ENCODE results near the gene NUDT14.

The NUDT14 gene

GRCh38 chr14:105150368-105151083, 30.6 kb downstream of the NUDT14 start:
- H3K36me3 Mint-ChIP-seq = no peaks in the 10 kb centered on the region
- H3K27ac Mint-ChIP-seq = no peak overlapping the region
- H3K27me3 Mint-ChIP-seq = no peaks in the 10 kb centered on the region
- DNase-seq = no peak
- no peak for ATAC-seq (replicated peaks)
- H3K9me3 Mint-ChIP-seq = no peaks in the 10 kb centered on the region
- H3K4me3 Mint-ChIP-seq = no peak overlapping the region
- H3K4me1 Mint-ChIP-seq = peaks cover 0 to 3% of the 10 kb centered on the region in 2 donors

- ATAC-seq (replicated peaks) = no peak
Measured at GRCh38 chr14:105150026-105150367, 31.1 kb downstream of the NUDT14 start.

DNA sequence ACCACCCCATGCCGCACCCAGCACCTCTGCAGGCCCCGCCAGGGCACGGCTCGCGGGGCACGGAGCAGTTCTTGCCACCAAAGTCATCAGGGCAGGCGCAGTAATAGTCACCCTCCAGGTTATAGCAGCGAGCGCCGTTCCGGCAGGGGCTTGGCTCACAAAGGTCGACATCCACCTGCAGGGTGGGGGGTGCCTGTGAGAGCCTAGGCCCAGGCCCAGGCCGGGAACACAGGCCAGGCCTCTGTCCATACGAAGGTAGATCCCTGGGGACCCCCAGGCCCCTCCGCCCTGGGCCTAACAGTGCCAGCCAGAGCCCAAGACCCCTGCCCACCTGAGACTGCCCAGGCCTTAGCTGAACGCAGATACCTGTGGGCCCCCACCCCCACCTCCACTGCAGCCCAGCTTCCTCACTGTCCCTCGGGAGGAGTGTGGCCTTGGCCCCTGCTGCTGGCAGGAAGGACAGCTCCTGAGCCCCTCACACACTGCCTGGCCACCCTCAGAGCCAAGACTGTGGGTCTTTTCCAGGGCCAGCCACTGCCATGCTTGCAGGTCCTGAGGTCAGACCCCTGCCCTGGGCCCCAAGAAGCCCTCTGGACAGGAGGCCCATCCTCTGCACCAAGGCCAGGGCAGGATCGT, 31.8 kb downstream of the NUDT14 start:
- Mint-ChIP-seq H3K27ac (no peak overlapping the region), H3K27me3 (no peaks in the 10 kb centered on the region), H3K4me3 (no peak overlapping the region), H3K36me3 (no peaks in the 10 kb centered on the region), H3K4me1 (no peaks in the 10 kb centered on the region), H3K9me3 (no peaks in the 10 kb centered on the region)
- DNase-seq = no peak
- no peak for ATAC-seq (replicated peaks)

More at GRCh38 chr14:105150026-105150367, 31.1 kb downstream of the NUDT14 start:
- Mint-ChIP-seq H3K4me3 (no peak overlapping the region), H3K36me3 (no peaks in the 10 kb centered on the region), H3K9me3 (no peaks in the 10 kb centered on the region), H3K4me1 (peaks cover 0 to 3% of the 10 kb centered on the region in 2 donors), H3K27ac (no peak overlapping the region), H3K27me3 (no peaks in the 10 kb centered on the region)
- DNase-seq = no peak

- no peak overlapping the region for H3K27ac Mint-ChIP-seq
- H3K4me1 Mint-ChIP-seq = no peaks in the 10 kb centered on the region
- no peaks in the 10 kb centered on the region for H3K9me3 Mint-ChIP-seq
- no peak for DNase-seq
- no peak for ATAC-seq (replicated peaks)
- H3K27me3 Mint-ChIP-seq = no peaks in the 10 kb centered on the region
- H3K36me3 Mint-ChIP-seq = no peaks in the 10 kb centered on the region
- no peak overlapping the region for H3K4me3 Mint-ChIP-seq
Measured at GRCh38 chr14:105148604-105149145, 32.4 kb downstream of the NUDT14 start.

DNA sequence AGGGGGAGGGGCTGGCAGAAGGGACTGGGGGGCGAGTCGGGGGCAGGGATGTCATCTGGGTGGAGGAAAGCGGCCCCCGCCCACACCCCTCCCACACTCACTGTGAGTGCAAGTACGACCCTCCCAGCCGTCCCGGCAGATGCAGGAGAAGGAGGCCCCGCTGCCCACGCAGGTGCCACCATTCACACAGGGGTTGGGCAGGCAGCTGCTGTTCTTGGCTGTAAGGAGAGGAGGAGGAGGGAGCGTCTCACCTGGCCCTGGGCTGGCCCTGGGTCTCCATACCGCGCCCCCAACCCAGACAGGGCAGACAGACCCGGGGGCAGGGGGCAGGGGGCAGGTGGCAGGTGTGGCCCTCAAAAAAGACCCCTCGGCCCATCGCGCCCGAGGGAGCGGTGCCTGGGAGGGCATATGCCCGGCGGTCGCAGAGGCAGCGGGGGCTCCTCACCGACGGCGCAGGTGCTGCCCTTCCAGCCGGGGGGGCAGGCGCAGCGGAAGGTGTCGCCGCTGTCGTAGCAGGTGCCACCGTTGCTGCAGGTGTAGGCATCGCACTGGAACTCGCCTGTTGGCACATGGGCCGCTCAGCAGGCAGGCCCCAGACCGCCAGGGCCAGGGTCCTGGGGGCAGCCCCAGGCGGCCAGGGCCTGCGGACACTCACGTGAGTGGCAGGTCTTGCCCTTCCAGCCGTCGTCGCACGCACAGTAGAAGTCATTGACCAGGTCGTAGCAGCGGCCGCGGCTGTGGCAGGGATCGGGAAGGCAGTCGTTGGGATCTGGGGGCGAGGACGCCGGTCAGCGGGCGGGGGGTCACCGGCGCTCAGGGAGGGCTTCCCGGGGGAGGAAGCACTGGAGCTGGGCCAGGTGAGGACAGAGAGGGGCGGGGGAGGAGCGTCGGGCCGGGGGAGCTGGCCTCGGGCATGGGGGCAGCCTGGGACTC, 33.2 kb downstream of the NUDT14 start:
- ATAC-seq (replicated peaks) (no peak), DNase-seq (no peak)
- Mint-ChIP-seq H3K27ac (no peak overlapping the region), H3K36me3 (no peaks in the 10 kb centered on the region), H3K4me1 (no peaks in the 10 kb centered on the region), H3K4me3 (no peak overlapping the region), H3K27me3 (no peaks in the 10 kb centered on the region), H3K9me3 (no peaks in the 10 kb centered on the region)

GRCh38 chr14:105146976-105147635, 34.0 kb downstream of the NUDT14 start:
- Mint-ChIP-seq H3K27ac (no peak overlapping the region), H3K27me3 (no peaks in the 10 kb centered on the region), H3K36me3 (no peaks in the 10 kb centered on the region), H3K9me3 (no peaks in the 10 kb centered on the region), H3K4me3 (no peak overlapping the region), H3K4me1 (no peaks in the 10 kb centered on the region)
- DNase-seq (no peak), ATAC-seq (replicated peaks) (no peak)

GRCh38 chr14:105146181-105146975, 34.7 kb downstream of the NUDT14 start:
- DNase-seq = no peak
- H3K9me3 Mint-ChIP-seq = peaks cover 0 to 3% of the 10 kb centered on the region in 2 donors
- no peak for ATAC-seq (replicated peaks)
- H3K36me3 Mint-ChIP-seq = peaks cover 0 to 2% of the 10 kb centered on the region in 2 donors
- no peak overlapping the region for H3K27ac Mint-ChIP-seq
- H3K27me3 Mint-ChIP-seq = no peaks in the 10 kb centered on the region
- no peak overlapping the region for H3K4me3 Mint-ChIP-seq
- H3K4me1 Mint-ChIP-seq = no peaks in the 10 kb centered on the region

DNA sequence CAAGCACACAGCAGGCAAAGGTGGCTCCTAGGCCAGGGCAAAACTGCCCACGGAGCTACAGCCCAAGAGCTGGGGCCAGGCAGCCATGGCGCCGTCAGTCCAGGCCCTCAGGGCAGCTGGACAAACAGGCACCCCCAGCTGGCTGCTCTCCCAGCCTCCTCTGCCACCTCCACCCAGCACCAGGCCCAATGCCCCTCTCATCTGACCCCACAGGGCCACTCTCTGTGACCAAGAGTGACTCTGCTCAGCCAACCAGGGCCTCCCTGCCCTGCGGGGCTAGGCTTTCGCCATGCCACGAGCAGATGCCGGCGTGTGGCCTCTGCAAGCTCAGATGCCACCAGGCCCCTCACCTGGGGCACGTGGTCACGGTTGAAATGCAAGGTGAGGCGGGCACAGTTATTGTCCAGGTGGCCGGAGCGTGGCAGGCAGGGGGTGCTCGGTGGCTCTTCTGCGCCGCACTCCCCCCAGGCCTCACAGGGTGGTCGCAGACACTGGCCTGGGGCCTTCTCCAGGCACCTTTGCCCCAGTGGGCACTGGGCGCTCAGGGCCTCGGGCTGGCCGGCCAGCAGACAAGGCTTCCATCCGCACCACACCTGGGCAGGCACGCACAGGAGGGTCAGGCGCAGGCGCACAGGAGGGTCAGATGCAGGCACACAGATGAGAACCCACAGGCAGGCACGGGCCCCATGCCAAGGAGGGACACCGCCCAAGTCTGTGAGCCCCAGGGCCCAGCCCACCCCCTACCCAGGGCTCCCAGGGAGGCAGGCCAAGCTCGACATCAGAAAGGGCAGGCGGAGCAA, 35.5 kb downstream of the NUDT14 start:
- Mint-ChIP-seq H3K27me3 (no peaks in the 10 kb centered on the region), H3K27ac (no peak overlapping the region), H3K4me1 (no peaks in the 10 kb centered on the region), H3K36me3 (peaks cover 0 to 2% of the 10 kb centered on the region in 2 donors), H3K4me3 (no peak overlapping the region), H3K9me3 (peaks cover 0 to 5% of the 10 kb centered on the region in 2 donors)
- DNase-seq = no peak
- ATAC-seq (replicated peaks) = no peak

DNA sequence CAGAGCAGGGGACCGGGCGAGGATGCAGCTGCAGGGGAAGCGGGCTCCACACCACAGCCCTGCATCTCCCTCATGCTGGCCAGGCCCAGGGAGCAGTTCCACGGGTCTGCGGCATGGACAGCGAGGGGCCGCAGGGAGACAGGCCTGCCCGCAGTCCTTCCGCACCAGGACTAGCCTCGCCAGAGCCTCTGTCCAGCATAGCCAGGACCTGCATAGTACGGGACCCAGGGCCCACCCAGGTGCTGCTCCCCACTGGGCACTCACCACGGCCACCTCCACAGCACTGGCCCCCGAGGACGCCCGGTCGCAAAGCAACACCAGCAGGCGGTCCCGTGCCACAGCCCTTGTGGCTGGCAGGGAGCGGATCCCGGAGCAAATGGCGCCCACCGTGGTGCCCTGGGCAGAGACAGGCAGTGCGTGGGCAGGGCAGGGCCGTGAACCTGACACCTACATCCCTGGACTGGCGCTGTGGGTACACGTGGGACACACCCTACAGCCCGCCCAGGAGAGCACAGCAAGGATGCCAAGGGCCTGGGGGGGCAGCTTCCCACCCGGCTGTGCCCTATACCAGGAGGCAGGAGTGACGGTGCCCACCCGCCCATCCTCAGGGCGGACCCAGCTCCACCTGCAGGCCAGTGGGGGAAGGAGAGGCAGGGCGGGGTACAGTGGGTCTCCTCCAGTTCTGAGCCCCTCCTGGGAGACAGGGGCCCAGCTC, 36.3 kb downstream of the NUDT14 start:
- H3K4me3 Mint-ChIP-seq = no peak overlapping the region
- ATAC-seq (replicated peaks) = no peak

DNA sequence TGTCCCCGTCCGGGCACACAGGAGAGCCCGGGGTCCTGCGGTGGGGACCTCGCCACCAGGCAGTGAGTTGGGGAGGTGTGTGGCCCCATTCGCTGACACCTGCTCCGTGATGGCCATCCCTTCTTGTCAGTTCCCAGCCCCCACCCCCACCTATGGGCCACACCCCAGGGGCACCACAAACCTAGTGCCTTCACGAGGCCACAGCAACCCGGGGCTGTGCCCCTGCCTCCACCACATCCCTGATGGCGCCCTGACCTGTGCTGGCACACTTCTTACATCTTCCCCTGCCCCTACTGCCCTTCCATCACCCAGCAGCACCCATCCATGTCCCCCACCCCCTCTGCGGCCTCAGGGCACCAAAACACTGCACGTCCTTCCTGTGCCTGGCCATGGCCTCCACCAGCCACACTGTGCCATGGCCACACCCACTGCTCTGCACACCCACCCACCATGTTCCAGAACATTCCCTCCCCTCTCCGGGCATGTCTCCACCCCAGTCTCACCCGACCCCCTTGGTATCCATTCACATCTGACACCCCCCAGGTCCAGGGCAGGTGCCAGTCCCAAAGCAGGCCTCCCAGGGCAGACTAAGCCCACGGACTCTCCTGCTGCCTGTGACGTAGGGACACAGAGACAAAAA, 37.0 kb downstream of the NUDT14 start:
- H3K4me3 Mint-ChIP-seq = no peak overlapping the region
- peaks cover 4 to 12% of the 10 kb centered on the region in 2 donors for H3K9me3 Mint-ChIP-seq
- no peaks in the 10 kb centered on the region for H3K27me3 Mint-ChIP-seq
- DNase-seq (no peak), ATAC-seq (replicated peaks) (no peak)
- no peak overlapping the region for H3K27ac Mint-ChIP-seq
- H3K4me1 Mint-ChIP-seq = no peaks in the 10 kb centered on the region
- H3K36me3 Mint-ChIP-seq = peaks cover 2 to 4% of the 10 kb centered on the region in 2 donors

More for the DNA sequence above, 36.3 kb downstream of the NUDT14 start:
- H3K27ac Mint-ChIP-seq = no peak overlapping the region
- peaks cover 3 to 10% of the 10 kb centered on the region in 2 donors for H3K9me3 Mint-ChIP-seq
- no peak for DNase-seq
- H3K27me3 Mint-ChIP-seq = no peaks in the 10 kb centered on the region
- H3K36me3 Mint-ChIP-seq = peaks cover 2 to 4% of the 10 kb centered on the region in 2 donors
- H3K4me1 Mint-ChIP-seq = no peaks in the 10 kb centered on the region

- peaks cover 2 to 4% of the 10 kb centered on the region in 2 donors for H3K36me3 Mint-ChIP-seq
- ATAC-seq (replicated peaks) (no peak), DNase-seq (no peak)
- no peaks in the 10 kb centered on the region for H3K4me1 Mint-ChIP-seq
- H3K9me3 Mint-ChIP-seq = peaks cover 4 to 13% of the 10 kb centered on the region in 2 donors
- H3K27ac Mint-ChIP-seq = no peak overlapping the region
- H3K4me3 Mint-ChIP-seq = no peak overlapping the region
- no peaks in the 10 kb centered on the region for H3K27me3 Mint-ChIP-seq
Measured at GRCh38 chr14:105143451-105144025, 37.6 kb downstream of the NUDT14 start.
